ENCODE data around the gene CHPT1.
"Not testable (repeated sequence)": the region's sequence is repeated elsewhere in the genome, so short reads cannot be mapped to it uniquely, and the experiment has no call there.

The CHPT1 gene

DNA sequence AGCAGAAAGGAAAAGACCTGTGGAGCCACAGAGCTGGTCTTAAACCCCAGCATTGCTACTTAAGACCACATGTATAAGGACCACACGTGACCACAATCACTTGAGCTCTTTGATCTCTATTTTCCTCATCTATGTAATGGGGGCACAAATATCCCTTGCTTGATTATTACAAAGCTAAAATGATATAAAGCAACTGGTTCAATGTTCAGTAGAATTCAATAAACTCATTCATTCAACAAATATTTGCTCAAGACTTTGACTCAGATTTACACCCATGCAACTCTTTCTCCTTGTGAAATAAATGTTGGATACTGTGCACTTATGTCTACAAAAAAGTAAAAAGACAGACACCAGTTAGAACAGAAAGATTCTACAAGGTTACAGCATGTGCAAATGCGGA lies 21.9 kb upstream of the CHPT1 start:
- TF ChIP-seq TCF4 (CRISPR knock-in tag; IDR thresholded peaks at IDR 0.05; ENCODE audit: borderline replicate concordance) (no peak), ESRRG (CRISPR knock-in tag; IDR thresholded peaks at IDR 0.05) (no peak), CSDC2 (CRISPR knock-in tag; IDR thresholded peaks at IDR 0.05) (no peak), RARB (CRISPR knock-in tag; IDR thresholded peaks at IDR 0.05) (no peak), GLIS3 (CRISPR knock-in tag; IDR thresholded peaks at IDR 0.05) (no peak), CREB5 (CRISPR knock-in tag; IDR thresholded peaks at IDR 0.05; ENCODE audit: low read depth) (no peak), CSRNP3 (CRISPR knock-in tag; IDR thresholded peaks at IDR 0.05) (no peak), OSR1 (CRISPR knock-in tag; IDR thresholded peaks at IDR 0.05) (no peak), ISL1 (CRISPR knock-in tag; IDR thresholded peaks at IDR 0.05) (no peak), PPARA (CRISPR knock-in tag; IDR thresholded peaks at IDR 0.05; ENCODE audit: borderline replicate concordance) (no peak), ZNF8 (CRISPR knock-in tag; IDR thresholded peaks at IDR 0.05) (no peak), TSHZ2 (CRISPR knock-in tag; IDR thresholded peaks at IDR 0.05) (no peak), ZC3H10 (CRISPR knock-in tag; IDR thresholded peaks at IDR 0.05) (no peak), TOX (CRISPR knock-in tag; IDR thresholded peaks at IDR 0.05; ENCODE audit: borderline replicate concordance) (no peak), ZNF565 (CRISPR knock-in tag; conservative IDR thresholded peaks at IDR 0.05; ENCODE audit: low read depth) (no peak), SNAI2 (CRISPR knock-in tag; IDR thresholded peaks at IDR 0.05) (no peak)
- TF ChIP-seq, protein P1, sequence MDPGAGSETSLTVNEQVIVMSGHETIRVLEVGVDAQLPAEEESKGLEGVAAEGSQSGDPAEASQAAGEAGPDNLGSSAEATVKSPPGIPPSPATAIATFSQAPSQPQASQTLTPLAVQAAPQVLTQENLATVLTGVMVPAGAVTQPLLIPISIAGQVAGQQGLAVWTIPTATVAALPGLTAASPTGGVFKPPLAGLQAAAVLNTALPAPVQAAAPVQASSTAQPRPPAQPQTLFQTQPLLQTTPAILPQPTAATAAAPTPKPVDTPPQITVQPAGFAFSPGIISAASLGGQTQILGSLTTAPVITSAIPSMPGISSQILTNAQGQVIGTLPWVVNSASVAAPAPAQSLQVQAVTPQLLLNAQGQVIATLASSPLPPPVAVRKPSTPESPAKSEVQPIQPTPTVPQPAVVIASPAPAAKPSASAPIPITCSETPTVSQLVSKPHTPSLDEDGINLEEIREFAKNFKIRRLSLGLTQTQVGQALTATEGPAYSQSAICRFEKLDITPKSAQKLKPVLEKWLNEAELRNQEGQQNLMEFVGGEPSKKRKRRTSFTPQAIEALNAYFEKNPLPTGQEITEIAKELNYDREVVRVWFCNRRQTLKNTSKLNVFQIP (CRISPR knock-in tag; IDR thresholded peaks at IDR 0.05; ENCODE audit: borderline replicate concordance, low read depth), result no peak
- ATAC-seq, result no peak

- not testable (repeated sequence) for ATAC-seq
Observed at GRCh38 chr12:101676497-101676896, 20.9 kb upstream of the CHPT1 start.

- no peak for ATAC-seq
- no peak for TF ChIP-seq ZC3H10 (CRISPR knock-in tag; IDR thresholded peaks at IDR 0.05)
- no peak for TF ChIP-seq ISL1 (CRISPR knock-in tag; IDR thresholded peaks at IDR 0.05)
- no peak for TF ChIP-seq GLIS3 (CRISPR knock-in tag; IDR thresholded peaks at IDR 0.05)
- TF ChIP-seq TOX (CRISPR knock-in tag; IDR thresholded peaks at IDR 0.05; ENCODE audit: borderline replicate concordance), result no peak
- no peak for TF ChIP-seq BACH2 (CRISPR knock-in tag; IDR thresholded peaks at IDR 0.05; ENCODE audit: borderline replicate concordance)
- no peak for TF ChIP-seq ZFP3 (CRISPR knock-in tag; IDR thresholded peaks at IDR 0.05)
- TF ChIP-seq ZNF70 (CRISPR knock-in tag; IDR thresholded peaks at IDR 0.05), result no peak
- TF ChIP-seq CSDC2 (CRISPR knock-in tag; IDR thresholded peaks at IDR 0.05), result no peak
- no peak for TF ChIP-seq ZFP30 (CRISPR knock-in tag; IDR thresholded peaks at IDR 0.05)
- no peak for TF ChIP-seq ARNTL (CRISPR knock-in tag; IDR thresholded peaks at IDR 0.05; ENCODE audit: borderline replicate concordance, low read depth)
Observed at GRCh38 chr12:101678081-101678480, 19.4 kb upstream of the CHPT1 start.

GRCh38 chr12:101680240-101680639 lies 17.2 kb upstream of the CHPT1 start:
- ATAC-seq, result no peak
- TF ChIP-seq CREB5 (CRISPR knock-in tag; IDR thresholded peaks at IDR 0.05; ENCODE audit: low read depth) (no peak), SNAI2 (CRISPR knock-in tag; IDR thresholded peaks at IDR 0.05) (no peak), RARB (CRISPR knock-in tag; IDR thresholded peaks at IDR 0.05) (no peak), ARNTL (CRISPR knock-in tag; IDR thresholded peaks at IDR 0.05; ENCODE audit: borderline replicate concordance, low read depth) (no peak), ZFP3 (CRISPR knock-in tag; IDR thresholded peaks at IDR 0.05) (no peak), TCF4 (CRISPR knock-in tag; IDR thresholded peaks at IDR 0.05; ENCODE audit: borderline replicate concordance) (no peak), BACH2 (CRISPR knock-in tag; IDR thresholded peaks at IDR 0.05; ENCODE audit: borderline replicate concordance) (no peak), PATZ1 (CRISPR knock-in tag; IDR thresholded peaks at IDR 0.05; ENCODE audit: borderline replicate concordance) (no peak), CSDC2 (CRISPR knock-in tag; IDR thresholded peaks at IDR 0.05) (no peak), ISL1 (CRISPR knock-in tag; IDR thresholded peaks at IDR 0.05) (no peak), ZNF70 (CRISPR knock-in tag; IDR thresholded peaks at IDR 0.05) (no peak), TOX (CRISPR knock-in tag; IDR thresholded peaks at IDR 0.05; ENCODE audit: borderline replicate concordance) (no peak), ZFP30 (CRISPR knock-in tag; IDR thresholded peaks at IDR 0.05) (no peak), ZC3H10 (CRISPR knock-in tag; IDR thresholded peaks at IDR 0.05) (no peak), ZNF565 (CRISPR knock-in tag; conservative IDR thresholded peaks at IDR 0.05; ENCODE audit: low read depth) (no peak), ZNF8 (CRISPR knock-in tag; IDR thresholded peaks at IDR 0.05) (no peak)
- TF ChIP-seq, protein P1 (CRISPR knock-in tag; IDR thresholded peaks at IDR 0.05; ENCODE audit: borderline replicate concordance, low read depth), result no peak
